Measurements from ENCODE around the gene MITF.

- TF ChIP-seq CTCF (IDR thresholded peaks at IDR 0.05) (no peak), ZFX (IDR thresholded peaks at IDR 0.05; ENCODE audit: borderline replicate concordance) (no peak)
Observed at GRCh38 chr3:69967156-69967555, 227.9 kb downstream of the MITF start.
